ENCODE results near the gene TTYH3. TPM values are rescaled to one million over a fixed set of nuclear protein-coding genes. Genes with fewer than 3 reads are reported as not detected.

Gene TTYH3
- polyA plus RNA-seq, 1 donor (not counting 4 experiments of a cell fraction or from before 2014, with no cell fraction given): 8.5 TPM

- Histone ChIP-seq H3K4me3 (ENCODE audit: control insufficient read depth in 2 of 3, extremely low read depth in 1 of 3, insufficient read depth in 2 of 3, low read depth in 1 of 3, low read length in 3 of 3) (no peak overlapping the region), H2AFZ (ENCODE audit: control insufficient read depth, low read length) (no peak overlapping the region), H3K4me2 (ENCODE audit: control insufficient read depth, extremely low read depth, insufficient read depth, low read depth, low read length) (no peak overlapping the region), H3K4me1 (ENCODE audit: control insufficient read depth, extremely low read depth, insufficient read depth, low read length) (no peaks in the 10 kb centered on the region), H4K20me1 (ENCODE audit: control insufficient read depth, extremely low read depth, insufficient read depth, low read length) (no peaks in the 10 kb centered on the region), H3K9me1 (ENCODE audit: control insufficient read depth, extremely low read depth, insufficient read depth, low read length) (no peaks in the 10 kb centered on the region), H3K79me2 (ENCODE audit: control insufficient read depth, insufficient read depth, low read length) (no peaks in the 10 kb centered on the region), H3K27me3 (ENCODE audit: control insufficient read depth, extremely low read depth, insufficient read depth, low read length) (peaks cover 9% of the 10 kb centered on the region), H3K27ac (ENCODE audit: control insufficient read depth, insufficient read depth, low read length) (no peak overlapping the region), H3K9me3 (ENCODE audit: control insufficient read depth, low read depth, low read length) (no peaks in the 10 kb centered on the region), H3K9ac (ENCODE audit: control insufficient read depth, extremely low read depth, insufficient read depth, low read length) (no peak overlapping the region), H3K36me3 (ENCODE audit: control insufficient read depth in 2 of 2, extremely low read depth in 1 of 2, insufficient read depth in 2 of 2, low read length in 2 of 2) (no peaks in the 10 kb centered on the region)
- dilution Hi-C loops (cut with MboI; ENCODE audit: extremely low pct_ligation_motif_present, low sequenced_read_pairs): no loop called here
- DNase-seq (ENCODE audit: low read depth, low spot score) (no peak), FAIRE-seq (no peak)
- no peak for TF ChIP-seq EZH2 (IDR thresholded peaks at IDR 0.05; ENCODE audit: low read length)
- no peak for TF ChIP-seq CTCF (optimal IDR thresholded peaks at IDR 0.05 in 1 of 3, IDR thresholded peaks at IDR 0.05 in 1 of 3, conservative IDR thresholded peaks at IDR 0.05 in 1 of 3; ENCODE audit: extremely low read depth in 1 of 3, insufficient read depth in 2 of 3, low read length in 3 of 3)
Observed at GRCh38 chr7:2701832-2702593, 70.2 kb downstream of the TTYH3 start.

GRCh38 chr7:2702594-2702957, 70.8 kb downstream of the TTYH3 start:
- H3K79me2 ChIP-seq (ENCODE audit: control insufficient read depth, insufficient read depth, low read length): no peaks in the 10 kb centered on the region
- DNase-seq (ENCODE audit: low read depth, low spot score) (no peak), FAIRE-seq (no peak)
- H3K9me3 ChIP-seq (ENCODE audit: control insufficient read depth, low read depth, low read length): no peaks in the 10 kb centered on the region
- no peak overlapping the region for H2AFZ ChIP-seq (ENCODE audit: control insufficient read depth, low read length)
- H3K36me3 ChIP-seq (ENCODE audit: control insufficient read depth in 2 of 2, extremely low read depth in 1 of 2, insufficient read depth in 2 of 2, low read length in 2 of 2): no peaks in the 10 kb centered on the region
- H3K9ac ChIP-seq (ENCODE audit: control insufficient read depth, extremely low read depth, insufficient read depth, low read length): no peak overlapping the region
- dilution Hi-C loops (cut with MboI; ENCODE audit: extremely low pct_ligation_motif_present, low sequenced_read_pairs): no loop called here
- H4K20me1 ChIP-seq (ENCODE audit: control insufficient read depth, extremely low read depth, insufficient read depth, low read length): no peaks in the 10 kb centered on the region
- H3K27ac ChIP-seq (ENCODE audit: control insufficient read depth, insufficient read depth, low read length): no peak overlapping the region
- no peaks in the 10 kb centered on the region for H3K4me1 ChIP-seq (ENCODE audit: control insufficient read depth, extremely low read depth, insufficient read depth, low read length)
- H3K9me1 ChIP-seq (ENCODE audit: control insufficient read depth, extremely low read depth, insufficient read depth, low read length): no peaks in the 10 kb centered on the region
- H3K4me2 ChIP-seq (ENCODE audit: control insufficient read depth, extremely low read depth, insufficient read depth, low read depth, low read length): no peak overlapping the region
- TF ChIP-seq EZH2 (IDR thresholded peaks at IDR 0.05; ENCODE audit: low read length) (no peak), CTCF (optimal IDR thresholded peaks at IDR 0.05 in 1 of 3, IDR thresholded peaks at IDR 0.05 in 1 of 3, conservative IDR thresholded peaks at IDR 0.05 in 1 of 3; ENCODE audit: extremely low read depth in 1 of 3, insufficient read depth in 2 of 3, low read length in 3 of 3) (no peak)
- H3K4me3 ChIP-seq (ENCODE audit: control insufficient read depth in 2 of 3, extremely low read depth in 1 of 3, insufficient read depth in 2 of 3, low read depth in 1 of 3, low read length in 3 of 3): no peak overlapping the region
- peaks cover 9% of the 10 kb centered on the region for H3K27me3 ChIP-seq (ENCODE audit: control insufficient read depth, extremely low read depth, insufficient read depth, low read length)
